HCT116 (cell line): ENCODE measurements around the gene TFDP1.

Experiments
- EGR1 ChIP-seq: IDR thresholded peaks from 2 replicates; pipeline ENCODE4 v1.6.1; 2012; ENCODE audit warnings: low read depth
- EZH2 ChIP-seq: fragments of 200-600 bp; sonication (generic); IDR thresholded peaks from 2 replicates; pipeline ENCODE4 v1.6.1; 2017; ENCODE audit warnings: antibody characterized with exemption, mixed run types
- EZH2phosphoT487 ChIP-seq: fragments of 200-600 bp; IDR thresholded peaks from 2 replicates; pipeline ENCODE4 v1.6.1; 2018; ENCODE audit warnings: antibody characterized with exemption, borderline replicate concordance
- JUND ChIP-seq: IDR thresholded peaks from 2 replicates; pipeline ENCODE4 v1.6.1; 2012
- POLR2A ChIP-seq: IDR thresholded peaks from 2 replicates; pipeline ENCODE4 v1.7.0; 2011; ENCODE audit warnings: borderline replicate concordance; ENCODE audit not compliant: insufficient read depth, insufficient read length; ENCODE audit errors: extremely low read depth
- POLR2AphosphoS5 ChIP-seq: IDR thresholded peaks from 2 replicates; pipeline ENCODE4 v1.6.1; 2011; ENCODE audit warnings: mild to moderate bottlenecking, low read depth, low read length, moderate library complexity
- RAD21 ChIP-seq: IDR thresholded peaks from 2 replicates; pipeline ENCODE4 v1.6.1; 2012; ENCODE audit warnings: low read depth, mild to moderate bottlenecking
- SIN3A ChIP-seq: IDR thresholded peaks from 2 replicates; pipeline ENCODE4 v1.6.1; 2012; ENCODE audit warnings: low read depth
- SRF ChIP-seq: IDR thresholded peaks from 2 replicates; pipeline ENCODE4 v1.6.1; 2012; ENCODE audit warnings: low read depth
- YY1 ChIP-seq: IDR thresholded peaks from 2 replicates; pipeline ENCODE4 v1.6.1; 2011; ENCODE audit warnings: low read length, low read depth, moderate library complexity, mild to moderate bottlenecking; ENCODE audit not compliant: insufficient replicate concordance; ENCODE audit errors: extremely low read depth
- ZFX ChIP-seq: fragments of 450-650 bp; IDR thresholded peaks from 2 replicates; pipeline ENCODE4 v1.6.1; 2017
- ZNF274 ChIP-seq: fragments of 200-500 bp; sonication (Bioruptor generic); IDR thresholded peaks from 2 replicates; pipeline ENCODE4 v1.6.1; 2014; ENCODE audit warnings: mild to moderate bottlenecking, low read depth, low read length, inconsistent platforms
- TF ChIP-seq, protein P1 (sequence below): IDR thresholded peaks from 2 replicates; pipeline ENCODE4 v1.6.1; 2012
- TF ChIP-seq, protein P2 (sequence below), 3 experiments: fragments of 200-600 bp in 1 of 3; sonication (generic) in 1 of 3; IDR thresholded peaks in 2 of 3; conservative IDR thresholded peaks in 1 of 3; 2 replicates each; pipeline ENCODE4 v1.5.1; 2012 to 2017; ENCODE audit warnings: low read depth in 2 of 3, low read length in 2 of 3, antibody characterized with exemption in 1 of 3, borderline replicate concordance in 1 of 3, control low read depth in 1 of 3, mild to moderate bottlenecking in 1 of 3, mixed read lengths in 1 of 3, mixed run types in 1 of 3, moderate library complexity in 1 of 3; ENCODE audit not compliant: insufficient read depth in 1 of 3

- TF ChIP-seq JUND, result no peak
- TF ChIP-seq EZH2, result no peak
- TF ChIP-seq, protein P1, sequence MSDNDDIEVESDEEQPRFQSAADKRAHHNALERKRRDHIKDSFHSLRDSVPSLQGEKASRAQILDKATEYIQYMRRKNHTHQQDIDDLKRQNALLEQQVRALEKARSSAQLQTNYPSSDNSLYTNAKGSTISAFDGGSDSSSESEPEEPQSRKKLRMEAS, result no peak
- peak; percentile 78 for TF ChIP-seq RAD21
- TF ChIP-seq EGR1, result no peak
- TF ChIP-seq, protein P2, sequence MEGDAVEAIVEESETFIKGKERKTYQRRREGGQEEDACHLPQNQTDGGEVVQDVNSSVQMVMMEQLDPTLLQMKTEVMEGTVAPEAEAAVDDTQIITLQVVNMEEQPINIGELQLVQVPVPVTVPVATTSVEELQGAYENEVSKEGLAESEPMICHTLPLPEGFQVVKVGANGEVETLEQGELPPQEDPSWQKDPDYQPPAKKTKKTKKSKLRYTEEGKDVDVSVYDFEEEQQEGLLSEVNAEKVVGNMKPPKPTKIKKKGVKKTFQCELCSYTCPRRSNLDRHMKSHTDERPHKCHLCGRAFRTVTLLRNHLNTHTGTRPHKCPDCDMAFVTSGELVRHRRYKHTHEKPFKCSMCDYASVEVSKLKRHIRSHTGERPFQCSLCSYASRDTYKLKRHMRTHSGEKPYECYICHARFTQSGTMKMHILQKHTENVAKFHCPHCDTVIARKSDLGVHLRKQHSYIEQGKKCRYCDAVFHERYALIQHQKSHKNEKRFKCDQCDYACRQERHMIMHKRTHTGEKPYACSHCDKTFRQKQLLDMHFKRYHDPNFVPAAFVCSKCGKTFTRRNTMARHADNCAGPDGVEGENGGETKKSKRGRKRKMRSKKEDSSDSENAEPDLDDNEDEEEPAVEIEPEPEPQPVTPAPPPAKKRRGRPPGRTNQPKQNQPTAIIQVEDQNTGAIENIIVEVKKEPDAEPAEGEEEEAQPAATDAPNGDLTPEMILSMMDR (IDR thresholded peaks at IDR 0.05 in 2 of 3, conservative IDR thresholded peaks at IDR 0.05 in 1 of 3; ENCODE audit: borderline replicate concordance in 1 of 3, insufficient read depth in 1 of 3, low read depth in 2 of 3, low read length in 2 of 3), result peak; percentile 61 to 71 (median 69); a peak in 5 of 6 replicates
- TF ChIP-seq POLR2AphosphoS5, result no peak
- TF ChIP-seq POLR2A, result no peak
- TF ChIP-seq ZNF274, result no peak
- no peak for TF ChIP-seq SRF
- TF ChIP-seq SIN3A, result no peak
- no peak for TF ChIP-seq EZH2phosphoT487
- TF ChIP-seq YY1, result no peak
- TF ChIP-seq ZFX, result no peak
These were observed 22.3 kb upstream of the TFDP1 start for GRCh38 chr13:113562085-113562749.
